Liver (tissue), 3 donors: ENCODE results near the gene KRTCAP3.

Experiments
- CTCF ChIP-seq: fragments of 150-350 bp; IDR thresholded peaks from 2 replicates; pipeline ENCODE4 v1.5.1; 2017; ENCODE audit warnings: improper control_type of control experiment, low read depth, low read length; ENCODE audit not compliant: missing input control
- EGR1 ChIP-seq, 2 donors: IDR thresholded peaks; 2 replicates each; pipeline ENCODE4 v1.6.1; 2016 to 2018; ENCODE audit warnings: antibody characterized with exemption in 2 of 2, low read depth in 2 of 2
- FOXA1 ChIP-seq: IDR thresholded peaks from 2 replicates; pipeline ENCODE4 v1.6.1; 2016; ENCODE audit warnings: antibody characterized with exemption
- GABPA ChIP-seq, 2 donors: IDR thresholded peaks in 1 of 2; conservative IDR thresholded peaks in 1 of 2; 2 replicates each; pipeline ENCODE4 v1.6.1; 2016; ENCODE audit warnings: antibody characterized with exemption in 2 of 2, mild to moderate bottlenecking in 1 of 2, moderate library complexity in 1 of 2
- JUND ChIP-seq, 2 donors: IDR thresholded peaks; 2 replicates each; pipeline ENCODE4 v1.6.1; 2016; ENCODE audit warnings: antibody characterized with exemption in 2 of 2
- MAX ChIP-seq: IDR thresholded peaks from 2 replicates; pipeline ENCODE4 v1.6.1; 2016; ENCODE audit warnings: antibody characterized with exemption
- REST ChIP-seq: IDR thresholded peaks from 2 replicates; pipeline ENCODE4 v1.6.1; 2016; ENCODE audit warnings: antibody characterized with exemption, mild to moderate bottlenecking
- TAF1 ChIP-seq: conservative IDR thresholded peaks from 2 replicates; pipeline ENCODE4 v1.6.1; 2016; ENCODE audit warnings: antibody characterized with exemption, mild to moderate bottlenecking
- YY1 ChIP-seq: IDR thresholded peaks from 2 replicates; pipeline ENCODE4 v1.6.1; 2016; ENCODE audit warnings: antibody characterized with exemption, mild to moderate bottlenecking
- ZBTB33 ChIP-seq: IDR thresholded peaks from 2 replicates; pipeline ENCODE4 v1.6.1; 2016; ENCODE audit warnings: antibody characterized with exemption
- donor health status: healthy.
- donor health status: healthy.

GRCh38 chr2:27485496-27485895, 43.3 kb downstream of the KRTCAP3 start:
- no peak for TF ChIP-seq CTCF
- no peak for TF ChIP-seq GABPA (IDR thresholded peaks at IDR 0.05 in 1 of 2, conservative IDR thresholded peaks at IDR 0.05 in 1 of 2)
- no peak for TF ChIP-seq EGR1 (IDR thresholded peaks at IDR 0.05; ENCODE audit: low read depth in 2 of 2)
- TF ChIP-seq FOXA1: no peak
- TF ChIP-seq YY1: no peak
- TF ChIP-seq TAF1: no peak
- TF ChIP-seq MAX: no peak
- no peak for TF ChIP-seq ZBTB33
- TF ChIP-seq JUND (IDR thresholded peaks at IDR 0.05): no peak
- no peak for TF ChIP-seq REST
